Progenitor cell of endocrine pancreas (in vitro differentiated cells): ENCODE data around the gene CCDC102A. TPM values are rescaled to one million over a fixed set of nuclear protein-coding genes. Genes with fewer than 3 reads are reported as not detected.

ENCODE experiments used
- DNase-seq: peaks from one replicate; pipeline ENCODE4 v3.0.0; 2021; ENCODE audit warnings: low spot score; ENCODE audit not compliant: unreplicated experiment
- H3K27ac Mint-ChIP-seq: 2 replicates; pipeline ENCODE4 v1.8.0; 2021; ENCODE audit warnings: mild to moderate bottlenecking, moderate library complexity, mixed read lengths
- H3K27me3 Mint-ChIP-seq: 2 replicates; pipeline ENCODE4 v1.8.0; 2021; ENCODE audit warnings: mixed read lengths
- H3K36me3 Mint-ChIP-seq: 2 replicates; pipeline ENCODE4 v1.8.0; 2022; ENCODE audit warnings: mixed read lengths; ENCODE audit not compliant: insufficient read depth
- H3K4me1 Mint-ChIP-seq: 2 replicates; pipeline ENCODE4 v1.8.0; 2021; ENCODE audit warnings: low read depth, mixed read lengths
- H3K4me3 Mint-ChIP-seq: 2 replicates; pipeline ENCODE4 v1.8.0; 2021; ENCODE audit warnings: low read depth, mild to moderate bottlenecking, moderate library complexity, mixed read lengths
- H3K9me3 Mint-ChIP-seq: 2 replicates; pipeline ENCODE4 v1.8.0; 2021; ENCODE audit warnings: low read depth, mixed read lengths
- total RNA-seq: library from RNA; stranded (reverse); gene quantifications from 2 replicates; pipeline ENCODE4 v1.2.1, GENCODE V29; 2021
- TF ChIP-seq, protein P1 (sequence below): fragments of 200-600 bp; sonication (generic); IDR thresholded peaks from one replicate; pipeline ENCODE4 v1.5.0; 2021; ENCODE audit warnings: antibody characterized with exemption, mild to moderate bottlenecking; ENCODE audit not compliant: unreplicated experiment

Gene CCDC102A
- total RNA-seq, 1 donor from 2014 or later = 15.6 TPM

DNA sequence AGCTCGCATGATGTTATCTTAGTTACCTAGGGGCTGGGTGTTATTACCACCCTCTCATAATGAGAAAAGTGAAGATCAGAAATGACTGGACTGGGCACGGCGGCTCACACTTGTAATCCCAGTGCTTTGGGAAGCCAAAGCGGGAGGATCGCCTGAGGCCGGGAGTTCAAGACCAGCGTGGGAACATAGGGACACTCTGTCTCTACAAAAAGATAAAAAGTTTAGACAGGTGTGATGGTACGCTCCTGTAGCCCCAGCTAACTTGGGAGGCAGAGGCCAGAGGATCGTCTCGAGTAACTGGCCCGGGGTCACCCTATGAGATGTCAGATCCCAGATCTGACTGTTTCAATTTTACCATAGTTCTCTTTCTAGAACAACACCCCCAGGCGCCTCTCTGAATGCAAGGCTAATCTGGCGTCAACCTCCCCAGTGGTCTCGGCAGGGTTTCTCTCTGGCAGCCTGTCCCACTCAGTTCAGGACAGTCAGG, 1.9 kb upstream of the CCDC102A start:
- H3K27me3 Mint-ChIP-seq = peaks cover 8% of the 10 kb centered on the region
- peaks cover 7% of the 10 kb centered on the region for H3K4me1 Mint-ChIP-seq
- H3K9me3 Mint-ChIP-seq = no peaks in the 10 kb centered on the region
- TF ChIP-seq, protein P1, sequence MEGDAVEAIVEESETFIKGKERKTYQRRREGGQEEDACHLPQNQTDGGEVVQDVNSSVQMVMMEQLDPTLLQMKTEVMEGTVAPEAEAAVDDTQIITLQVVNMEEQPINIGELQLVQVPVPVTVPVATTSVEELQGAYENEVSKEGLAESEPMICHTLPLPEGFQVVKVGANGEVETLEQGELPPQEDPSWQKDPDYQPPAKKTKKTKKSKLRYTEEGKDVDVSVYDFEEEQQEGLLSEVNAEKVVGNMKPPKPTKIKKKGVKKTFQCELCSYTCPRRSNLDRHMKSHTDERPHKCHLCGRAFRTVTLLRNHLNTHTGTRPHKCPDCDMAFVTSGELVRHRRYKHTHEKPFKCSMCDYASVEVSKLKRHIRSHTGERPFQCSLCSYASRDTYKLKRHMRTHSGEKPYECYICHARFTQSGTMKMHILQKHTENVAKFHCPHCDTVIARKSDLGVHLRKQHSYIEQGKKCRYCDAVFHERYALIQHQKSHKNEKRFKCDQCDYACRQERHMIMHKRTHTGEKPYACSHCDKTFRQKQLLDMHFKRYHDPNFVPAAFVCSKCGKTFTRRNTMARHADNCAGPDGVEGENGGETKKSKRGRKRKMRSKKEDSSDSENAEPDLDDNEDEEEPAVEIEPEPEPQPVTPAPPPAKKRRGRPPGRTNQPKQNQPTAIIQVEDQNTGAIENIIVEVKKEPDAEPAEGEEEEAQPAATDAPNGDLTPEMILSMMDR = no peak
- DNase-seq = no peak
- H3K27ac Mint-ChIP-seq = no peak overlapping the region
- no peaks in the 10 kb centered on the region for H3K36me3 Mint-ChIP-seq
- peak overlapping the region; percentile 13 for H3K4me3 Mint-ChIP-seq

- H3K4me1 Mint-ChIP-seq = peaks cover 7% of the 10 kb centered on the region
Measured at GRCh38 chr16:57537581-57538234, 1.3 kb upstream of the CCDC102A start.

DNA sequence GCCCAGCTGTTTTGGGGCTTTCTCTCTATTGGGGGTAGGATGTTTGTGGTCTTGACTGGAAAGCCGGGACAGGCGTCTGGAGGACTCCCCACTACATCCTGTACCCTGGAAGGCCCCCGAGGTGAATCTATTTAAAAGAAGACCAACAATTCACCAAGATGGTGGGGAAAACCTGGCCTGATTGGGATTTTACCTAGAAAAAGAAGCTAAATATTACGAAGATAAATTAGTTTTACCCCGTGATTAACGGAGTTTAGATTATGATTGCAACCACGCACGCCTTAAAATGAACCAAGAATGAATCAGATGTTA, 779 bp upstream of the CCDC102A start:
- Mint-ChIP-seq H3K27me3 (peaks cover 11% of the 10 kb centered on the region), H3K36me3 (no peaks in the 10 kb centered on the region), H3K27ac (peak overlapping the region; percentile 76), H3K4me3 (peak overlapping the region; percentile 76), H3K9me3 (no peaks in the 10 kb centered on the region), H3K4me1 (peaks cover 7% of the 10 kb centered on the region)
- TF ChIP-seq, protein P1 = no peak
- DNase-seq = no peak

More at GRCh38 chr16:57537581-57538234, 1.3 kb upstream of the CCDC102A start:
- Mint-ChIP-seq H3K9me3 (no peaks in the 10 kb centered on the region), H3K36me3 (no peaks in the 10 kb centered on the region), H3K27me3 (peaks cover 8% of the 10 kb centered on the region), H3K4me3 (peak overlapping the region; percentile 76), H3K27ac (peak overlapping the region; percentile 76)
- TF ChIP-seq, protein P1 = no peak
- no peak for DNase-seq

- no peaks in the 10 kb centered on the region for H3K9me3 Mint-ChIP-seq
- peaks cover 24% of the 10 kb centered on the region for H3K27me3 Mint-ChIP-seq
- peak overlapping the region; percentile 93 for H3K27ac Mint-ChIP-seq
- DNase-seq = peak; percentile 92
- peaks cover 7% of the 10 kb centered on the region for H3K4me1 Mint-ChIP-seq
- peak overlapping the region; percentile 83 for H3K4me3 Mint-ChIP-seq
- TF ChIP-seq, protein P1 = peak; percentile 27
- H3K36me3 Mint-ChIP-seq = peaks cover 3% of the 10 kb centered on the region
Measured at GRCh38 chr16:57535680-57536305, 578 bp downstream of the CCDC102A start.

GRCh38 chr16:57534881-57535658, 1.3 kb downstream of the CCDC102A start:
- Mint-ChIP-seq H3K4me3 (peak overlapping the region; percentile 83), H3K27me3 (peaks cover 29% of the 10 kb centered on the region), H3K36me3 (peaks cover 3% of the 10 kb centered on the region), H3K9me3 (no peaks in the 10 kb centered on the region), H3K27ac (no peak overlapping the region), H3K4me1 (peaks cover 7% of the 10 kb centered on the region)
- TF ChIP-seq, protein P1 = no peak
- DNase-seq = no peak
